HG02840 (cell line): ENCODE data around the gene APOO.

Experiments
- ATAC-seq: cut with Tn5 transposase; IDR thresholded peaks from one replicate; pipeline ENCODE4 v1.9.1; 2021; ENCODE audit warnings: mild to moderate bottlenecking, moderate library complexity, moderate number of reproducible peaks; ENCODE audit not compliant: unreplicated experiment, low FRiP score

Gene APOO

DNA sequence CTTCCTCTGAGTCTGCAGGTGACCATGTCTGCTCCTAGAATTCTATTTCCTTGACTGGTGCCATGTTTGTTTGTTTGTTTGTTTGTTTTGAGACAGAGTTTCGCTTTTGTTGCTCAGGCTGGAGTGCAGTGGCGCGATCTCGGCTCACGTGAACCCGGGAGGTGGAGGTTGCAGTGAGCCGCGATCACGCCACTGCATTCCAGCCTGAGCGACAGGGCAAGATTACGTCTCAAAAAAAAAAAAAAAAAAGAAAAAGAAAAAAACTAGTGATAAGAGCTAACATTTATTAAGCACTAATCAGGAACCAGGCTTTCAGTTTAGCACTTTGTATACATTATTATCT, 117.6 kb downstream of the APOO start:
- no peak for ATAC-seq

DNA sequence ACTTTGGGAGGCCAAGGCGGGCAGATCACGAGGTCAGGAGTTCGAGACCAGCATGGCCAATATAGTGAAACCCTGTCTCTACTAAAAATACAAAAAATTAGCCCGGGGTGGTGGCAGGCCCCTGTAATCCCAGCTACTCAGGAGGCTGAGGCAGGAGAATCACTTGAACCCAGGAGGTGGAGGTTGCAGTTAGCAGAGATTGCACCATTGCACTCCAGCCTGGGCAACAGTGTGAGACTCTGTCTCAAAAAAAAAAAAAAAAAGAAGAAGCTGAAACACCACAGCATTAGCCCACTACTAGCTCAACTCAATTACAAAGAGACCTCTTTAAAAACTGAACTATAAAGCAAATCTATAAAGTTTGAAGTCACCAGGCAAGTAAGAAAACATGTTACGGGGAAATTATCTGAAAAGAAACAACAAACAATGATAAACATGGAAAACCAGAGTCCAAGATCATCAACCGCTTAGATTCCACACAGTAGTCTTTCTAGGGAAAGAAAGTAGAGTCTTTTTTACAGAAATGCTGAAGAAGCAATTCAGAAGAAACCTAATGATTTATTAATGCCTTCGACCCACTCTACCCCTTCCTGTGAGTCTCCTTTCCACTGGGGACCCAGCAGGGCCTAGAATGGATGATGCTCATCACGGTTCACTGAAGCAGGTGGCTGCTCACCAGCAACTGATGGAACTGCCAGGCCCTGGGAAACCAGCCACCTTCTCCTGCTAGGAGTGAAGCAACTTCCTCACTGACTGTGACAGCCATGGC, 118.2 kb downstream of the APOO start:
- no peak for ATAC-seq

DNA sequence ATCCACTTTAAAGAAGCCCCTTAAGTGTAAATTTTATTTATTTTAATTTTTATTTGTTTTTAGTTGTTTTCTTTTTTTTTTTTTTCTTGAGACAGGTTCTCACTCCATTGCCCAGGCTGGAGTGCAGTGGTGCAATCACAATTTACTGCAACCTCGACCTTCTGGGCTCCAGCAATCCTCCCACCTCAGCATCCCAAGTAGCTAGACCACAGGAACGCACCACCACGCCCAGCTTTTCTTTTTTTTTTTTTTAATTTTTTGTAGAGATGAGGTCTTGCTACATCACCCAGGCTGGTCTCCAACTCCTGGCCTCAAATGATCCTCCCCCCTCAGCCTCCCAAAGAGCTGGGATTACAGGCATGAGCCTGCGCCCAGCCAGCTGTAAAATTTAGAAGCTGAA, 118.8 kb downstream of the APOO start:
- ATAC-seq: no peak

DNA sequence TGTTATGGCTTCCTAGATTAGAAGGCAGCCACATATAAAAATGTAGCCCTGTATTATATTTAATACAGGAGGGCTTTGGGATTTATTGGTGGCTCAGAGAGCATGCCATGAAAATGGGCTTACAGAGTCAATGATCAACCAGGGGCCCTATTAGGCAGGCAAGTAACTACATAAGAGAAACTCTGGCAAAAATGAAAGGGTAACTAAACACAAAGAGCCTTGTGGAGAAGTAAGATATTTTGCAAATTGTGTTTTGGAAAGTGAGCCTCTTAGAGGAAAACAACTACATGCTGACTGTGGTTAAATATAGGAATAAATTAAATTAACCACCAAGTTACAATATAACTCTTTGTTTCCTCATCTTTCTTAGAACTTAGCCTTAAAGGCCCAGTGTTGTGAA, 119.2 kb downstream of the APOO start:
- ATAC-seq: no peak

DNA sequence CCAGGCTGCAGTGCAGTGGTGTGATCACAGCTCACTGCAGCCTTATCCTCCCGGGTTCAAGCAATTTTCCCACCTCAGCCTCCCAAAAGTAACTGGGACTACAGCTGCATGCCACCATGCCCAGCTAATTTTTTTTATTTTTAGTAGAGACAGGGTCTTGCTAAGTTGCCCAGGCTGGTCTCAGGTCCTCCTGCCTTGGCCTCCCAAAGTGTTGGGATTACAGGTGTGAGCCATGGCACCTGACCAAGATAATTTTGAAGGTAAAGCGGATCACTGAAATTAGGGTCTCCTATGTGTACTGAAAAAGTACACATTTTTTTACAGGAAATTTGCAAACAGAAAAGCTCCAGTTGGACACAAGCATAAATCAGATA, 120.0 kb downstream of the APOO start:
- no peak for ATAC-seq

DNA sequence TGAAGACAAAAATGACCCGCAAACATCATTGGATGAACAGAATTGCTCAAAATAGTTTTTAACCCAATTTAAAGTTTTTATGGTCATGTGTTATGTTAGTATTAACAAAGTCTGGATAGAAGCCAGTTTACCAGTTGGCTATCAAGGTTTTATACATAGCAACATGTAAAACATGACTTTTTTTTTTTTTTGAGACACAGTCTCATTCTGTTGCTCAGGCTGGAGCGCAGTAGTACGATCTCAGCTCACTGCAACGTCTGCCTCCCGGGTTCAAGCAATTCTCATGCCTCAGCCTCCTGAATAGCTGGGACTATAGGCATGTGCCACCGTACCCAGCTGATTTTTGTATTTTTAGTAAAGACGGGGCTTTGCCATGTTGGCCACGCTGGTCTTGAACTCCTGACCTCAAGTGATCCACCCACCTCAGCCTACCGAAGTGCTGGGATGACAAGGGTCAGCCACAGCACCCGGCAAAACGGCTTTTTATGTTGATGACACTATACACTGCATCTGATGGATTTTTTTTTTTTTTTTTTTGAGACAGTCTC, 121.4 kb downstream of the APOO start:
- ATAC-seq: no peak

DNA sequence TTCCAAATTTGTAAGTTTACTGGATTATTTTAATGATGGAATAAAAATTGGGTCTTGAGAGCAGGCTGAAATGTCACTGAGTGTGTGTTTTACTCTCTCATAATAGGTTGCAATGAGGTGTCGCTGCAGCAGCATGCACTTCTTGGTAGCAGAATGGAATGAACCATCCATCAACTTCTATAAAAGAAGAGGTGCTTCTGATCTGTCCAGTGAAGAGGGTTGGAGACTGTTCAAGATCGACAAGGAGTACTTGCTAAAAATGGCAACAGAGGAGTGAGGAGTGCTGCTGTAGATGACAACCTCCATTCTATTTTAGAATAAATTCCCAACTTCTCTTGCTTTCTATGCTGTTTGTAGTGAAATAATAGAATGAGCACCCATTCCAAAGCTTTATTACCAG, 122.2 kb downstream of the APOO start:
- no peak for ATAC-seq

DNA sequence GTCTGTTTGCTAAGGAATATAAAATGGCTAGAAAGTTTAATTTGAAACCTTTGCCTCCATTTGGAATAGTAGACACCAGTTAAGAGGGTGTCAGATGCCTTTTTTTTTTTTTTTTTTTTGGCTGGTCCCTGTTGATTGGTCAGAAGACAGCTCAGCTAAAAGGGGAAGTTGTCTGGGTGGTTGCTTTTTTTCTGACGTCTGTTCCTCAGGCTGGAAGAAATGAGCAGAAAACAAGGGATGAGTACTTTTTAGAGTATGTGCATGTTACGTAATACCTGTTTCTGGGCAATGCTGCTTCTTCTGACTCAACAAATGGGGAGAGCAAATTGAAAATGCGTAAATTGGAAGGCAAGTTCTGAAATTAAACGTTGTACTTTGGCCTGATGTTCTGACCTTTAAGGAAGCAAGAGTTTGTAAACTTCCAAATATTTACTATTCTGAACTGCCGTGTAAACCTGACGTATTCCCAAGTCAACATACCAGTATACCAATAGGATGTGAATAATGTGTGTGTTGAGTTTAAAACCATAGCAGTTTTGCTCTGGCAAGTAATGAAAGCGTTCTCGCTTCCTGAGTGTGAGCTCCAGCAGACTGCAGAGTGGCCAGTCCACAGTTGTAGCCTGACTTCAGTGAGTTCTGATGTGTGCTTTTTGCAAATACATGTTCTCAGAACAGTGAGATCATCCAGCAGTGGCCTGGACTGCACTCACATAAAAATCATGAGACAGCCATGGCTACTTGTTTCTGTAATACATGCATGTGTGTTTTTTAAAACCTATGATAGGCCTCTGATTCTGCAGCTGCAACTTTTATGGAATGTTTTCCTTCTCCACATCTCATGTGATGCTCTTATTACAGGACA, 123.0 kb downstream of the APOO start:
- ATAC-seq: no peak

DNA sequence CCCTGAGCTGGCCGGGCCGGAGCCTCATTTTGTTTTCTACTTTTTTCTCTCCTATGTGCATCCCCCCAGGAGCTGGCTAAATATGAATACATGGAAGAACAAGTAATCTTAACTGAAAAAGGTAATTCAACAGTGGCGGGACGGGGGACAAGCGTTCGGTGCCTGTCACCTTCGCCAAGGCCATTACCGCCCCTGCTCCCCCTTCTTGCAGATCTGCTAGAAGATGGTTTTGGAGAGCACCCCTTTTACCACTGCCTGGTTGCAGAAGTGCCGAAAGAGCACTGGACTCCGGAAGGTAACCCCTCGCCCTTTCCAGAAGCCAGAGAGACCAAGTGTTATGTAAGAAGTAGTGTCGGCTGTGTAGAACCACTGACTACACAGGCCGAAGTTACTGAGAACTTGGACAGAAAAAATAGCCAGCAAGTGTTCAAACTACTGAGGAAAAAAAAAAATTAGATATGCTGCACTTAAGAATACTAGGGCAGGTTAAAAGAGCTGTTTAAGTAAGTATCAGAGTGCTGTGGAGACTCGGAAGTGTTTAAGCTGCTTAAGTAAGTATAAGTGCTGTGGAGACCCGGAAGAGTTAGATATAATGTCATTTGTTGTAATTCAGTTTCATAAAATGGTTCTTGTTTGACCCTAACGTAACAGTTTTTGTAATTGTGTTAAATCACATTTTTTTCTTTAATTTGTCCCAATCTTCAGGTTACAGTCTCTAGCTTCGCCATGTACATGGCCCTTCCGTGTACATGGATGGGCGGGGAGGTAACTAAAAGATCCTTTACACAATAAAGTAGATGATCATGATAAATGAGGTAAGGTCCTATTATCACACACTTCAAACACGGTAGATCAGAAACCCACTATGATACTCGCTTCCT, 123.9 kb downstream of the APOO start:
- ATAC-seq: no peak
